CD4-positive, alpha-beta T cell treated with Interleukin-2 at 100 ng/mL for 4 hours (primary cell): Measurements from ENCODE around the gene EIF4E1B.

Experiments used
- DNase-seq: peaks from one replicate; pipeline ENCODE4 v3.0.0-alpha.2; 2020; ENCODE audit warnings: low spot score

The EIF4E1B gene

DNA sequence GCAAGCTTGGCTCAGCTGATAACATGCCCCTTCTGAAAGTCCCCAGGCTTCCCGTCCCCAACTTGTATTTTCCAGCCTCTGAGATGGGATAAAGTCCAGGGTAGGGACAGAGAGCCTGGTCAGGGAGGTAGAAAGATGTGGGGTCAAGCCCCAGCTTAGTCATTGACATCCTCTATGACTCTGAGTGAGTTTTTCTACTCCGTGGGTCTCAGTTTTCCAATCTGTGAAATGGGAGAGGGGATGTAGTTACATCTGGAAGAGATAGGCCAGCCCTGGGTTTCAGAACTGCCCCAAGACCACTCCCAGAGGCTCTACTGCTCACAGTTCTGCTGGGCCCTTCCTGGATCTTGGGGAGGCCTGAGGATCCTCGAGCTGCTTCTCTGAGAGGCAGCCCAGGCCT lies 23.6 kb upstream of the EIF4E1B start:
- DNase-seq, result no peak

DNA sequence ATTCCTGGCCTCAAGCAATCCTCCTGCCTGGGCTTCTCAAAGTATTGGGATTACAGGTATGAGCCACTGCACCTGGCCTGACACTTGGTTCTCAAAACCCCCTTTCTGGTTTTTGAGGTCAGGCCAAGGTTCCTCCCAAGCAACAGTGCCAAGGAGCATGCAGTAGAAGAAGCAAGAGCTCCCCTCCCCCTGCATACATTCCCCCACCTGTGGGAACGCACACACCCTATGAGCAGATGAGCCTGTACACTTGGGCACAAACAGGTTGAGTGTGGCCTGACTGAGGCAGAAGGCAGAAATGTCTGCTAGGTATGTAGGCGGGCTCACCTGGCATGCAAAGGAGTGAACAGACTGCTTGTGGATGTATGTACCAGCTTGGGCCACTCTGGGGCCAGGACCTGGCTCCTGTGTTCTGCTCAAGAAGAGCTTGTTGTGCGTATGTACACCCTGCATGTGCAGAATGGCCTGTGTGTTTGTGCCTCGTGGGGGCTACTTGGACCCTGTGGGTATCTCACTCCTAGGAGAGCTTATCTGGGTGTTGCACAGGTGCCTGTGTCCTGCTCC lies 22.3 kb upstream of the EIF4E1B start:
- DNase-seq, result no peak

DNA sequence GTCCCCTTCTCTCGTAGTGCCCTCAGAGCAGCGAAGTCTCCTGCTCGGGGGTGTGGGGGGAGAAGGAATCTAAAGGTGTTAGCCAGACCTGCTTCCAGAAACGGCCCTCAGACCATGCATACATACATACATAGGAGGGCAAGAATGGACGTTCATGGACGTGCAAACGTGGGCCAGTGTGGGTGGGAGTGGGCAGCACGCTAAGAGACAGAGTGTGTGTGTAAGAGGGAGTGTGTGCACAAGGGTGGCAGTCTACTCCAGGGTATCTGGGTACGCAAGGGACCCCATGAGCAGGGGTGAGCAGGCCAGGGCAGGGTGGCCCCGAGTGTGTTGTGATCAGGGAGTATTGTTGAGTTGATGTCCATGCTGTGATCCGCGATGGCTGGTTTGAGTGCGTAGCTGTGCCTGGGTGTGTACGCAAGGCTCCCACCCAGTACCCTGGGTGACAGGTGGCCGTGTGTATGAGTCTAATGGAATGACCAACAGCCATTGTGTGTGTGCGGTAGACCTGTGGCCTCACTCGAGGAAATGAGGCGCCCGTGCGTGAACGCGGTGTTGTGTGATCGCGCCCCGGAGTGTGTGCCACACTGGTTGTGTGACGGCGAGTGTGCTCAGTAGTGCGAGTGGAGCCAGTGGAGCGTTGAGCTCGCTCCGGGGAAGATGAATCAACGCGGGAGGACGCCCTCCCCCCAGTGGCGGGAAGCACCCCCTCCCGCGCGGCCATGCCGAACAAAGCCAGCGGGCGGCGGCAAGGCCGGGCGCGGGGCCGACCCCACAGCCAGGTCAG lies 21.3 kb upstream of the EIF4E1B start:
- DNase-seq, result peak; percentile 10

DNA sequence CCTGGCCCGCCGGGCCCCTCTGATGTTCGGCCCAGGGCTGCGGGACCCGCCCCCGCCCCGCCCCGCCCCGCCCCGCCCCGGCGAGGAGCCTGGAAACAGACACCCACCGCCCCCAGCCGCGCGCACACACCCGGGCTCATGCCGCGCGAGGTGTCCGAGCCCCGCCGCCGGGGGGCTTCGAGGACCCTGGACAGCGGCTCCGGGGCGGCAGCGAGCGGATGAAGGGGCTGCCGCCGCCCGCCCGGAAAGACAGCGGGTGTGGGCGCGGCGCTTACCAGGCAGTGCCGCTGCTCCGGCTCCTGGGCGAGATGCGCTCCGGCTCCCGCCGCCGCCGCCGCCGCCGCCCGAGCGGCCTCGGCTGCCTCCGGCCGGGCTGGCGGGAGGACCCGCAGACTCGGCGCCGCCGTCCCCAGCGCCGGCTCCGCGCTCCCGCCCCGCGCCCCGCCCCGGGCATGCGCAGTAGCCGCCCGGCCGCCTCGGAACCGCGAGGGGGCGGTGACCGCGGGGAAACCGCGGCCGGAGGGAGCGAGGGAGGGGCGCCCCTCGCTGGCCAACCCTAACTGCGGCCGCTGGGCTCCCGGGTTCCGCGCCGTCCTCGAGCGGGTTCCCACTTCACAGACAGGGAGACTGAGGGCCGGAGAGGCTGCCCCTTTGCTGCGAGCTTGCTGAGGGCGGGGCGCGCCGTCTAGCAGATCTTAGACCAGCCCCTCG lies 20.6 kb upstream of the EIF4E1B start, which contains the start of gene GPRIN1:
Gene GPRIN1, minus strand, starts transcription at position 433 of the 711 bp plus-strand sequence. CDS start 10,322 bp downstream, outside the sequence.
- DNase-seq, result peak; percentile 39

DNA sequence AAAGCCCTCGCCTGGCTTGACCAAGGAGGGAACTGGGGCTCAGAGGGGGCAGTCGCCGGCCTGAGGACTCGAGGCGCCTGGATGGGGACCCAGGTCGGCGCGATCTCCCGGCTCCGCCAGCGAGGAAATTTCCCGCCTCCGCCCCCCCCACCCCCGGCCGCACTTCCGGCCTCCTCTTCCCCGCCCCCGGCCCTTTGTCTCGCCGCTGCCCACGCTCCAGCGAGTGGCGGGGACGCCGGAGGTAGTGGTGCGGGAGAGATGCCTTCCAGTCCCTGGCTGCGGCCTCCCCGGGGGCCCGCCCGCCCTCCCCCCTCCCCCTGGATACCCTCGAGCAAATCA lies 20.1 kb upstream of the EIF4E1B start:
- no peak for DNase-seq

DNA sequence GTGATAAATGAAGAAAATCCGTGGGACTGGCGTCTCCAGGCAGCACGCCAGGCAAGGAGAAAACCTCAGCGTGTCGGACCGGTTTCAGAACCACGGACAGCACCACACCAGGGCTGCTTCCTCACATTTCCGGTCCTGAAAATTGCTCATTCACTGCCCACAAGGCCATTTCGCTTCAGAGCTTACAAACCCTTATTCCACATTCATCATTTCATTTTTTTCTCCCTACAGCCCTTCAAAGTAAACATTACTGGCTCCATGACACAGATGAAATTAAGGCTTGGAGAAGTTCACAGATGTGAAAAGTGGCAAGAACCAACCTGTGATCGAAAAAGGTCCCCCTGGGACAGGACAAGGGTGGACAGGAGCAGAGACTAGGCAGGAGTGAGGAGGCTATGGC lies 19.0 kb upstream of the EIF4E1B start:
- peak; percentile 46 for DNase-seq

DNA sequence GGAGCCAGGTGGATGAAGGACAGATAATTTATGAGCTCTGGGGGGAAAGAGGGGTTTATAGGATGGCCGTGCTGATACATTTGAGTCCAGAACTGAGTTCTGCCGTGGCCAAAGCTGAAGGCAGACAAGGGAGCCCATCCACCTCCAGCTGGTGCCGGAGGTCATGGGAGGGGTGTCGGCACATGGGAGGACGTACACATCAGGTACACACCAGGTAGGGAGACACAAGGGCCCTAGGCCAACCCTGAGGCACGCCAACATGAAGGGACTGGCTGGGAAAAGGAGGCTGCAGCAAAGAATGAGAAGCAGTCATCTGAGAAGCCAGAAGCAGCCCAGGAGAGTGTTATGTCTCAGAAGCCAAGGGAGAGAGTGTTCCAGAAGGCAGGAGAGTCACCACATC lies 18.5 kb upstream of the EIF4E1B start:
- no peak for DNase-seq

DNA sequence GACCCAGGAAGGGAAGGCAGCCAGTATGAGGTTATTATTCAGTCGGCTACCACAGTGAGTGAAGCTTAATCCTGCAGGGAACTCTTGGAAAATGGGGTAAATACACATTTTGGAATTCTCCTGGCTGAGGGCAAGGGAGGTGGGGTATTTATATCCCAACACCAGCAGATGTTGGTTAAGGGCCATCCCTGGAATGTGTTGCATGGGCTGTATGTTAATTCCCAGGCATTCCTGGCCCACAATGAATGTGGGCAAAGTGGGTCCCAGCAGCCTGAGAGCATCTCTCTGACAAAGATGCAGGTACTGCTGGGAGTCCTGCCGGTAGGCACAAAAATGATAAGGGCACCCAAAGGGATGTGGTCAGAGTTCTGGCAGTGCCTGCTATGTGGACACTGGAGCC lies 17.6 kb upstream of the EIF4E1B start:
- no peak for DNase-seq

DNA sequence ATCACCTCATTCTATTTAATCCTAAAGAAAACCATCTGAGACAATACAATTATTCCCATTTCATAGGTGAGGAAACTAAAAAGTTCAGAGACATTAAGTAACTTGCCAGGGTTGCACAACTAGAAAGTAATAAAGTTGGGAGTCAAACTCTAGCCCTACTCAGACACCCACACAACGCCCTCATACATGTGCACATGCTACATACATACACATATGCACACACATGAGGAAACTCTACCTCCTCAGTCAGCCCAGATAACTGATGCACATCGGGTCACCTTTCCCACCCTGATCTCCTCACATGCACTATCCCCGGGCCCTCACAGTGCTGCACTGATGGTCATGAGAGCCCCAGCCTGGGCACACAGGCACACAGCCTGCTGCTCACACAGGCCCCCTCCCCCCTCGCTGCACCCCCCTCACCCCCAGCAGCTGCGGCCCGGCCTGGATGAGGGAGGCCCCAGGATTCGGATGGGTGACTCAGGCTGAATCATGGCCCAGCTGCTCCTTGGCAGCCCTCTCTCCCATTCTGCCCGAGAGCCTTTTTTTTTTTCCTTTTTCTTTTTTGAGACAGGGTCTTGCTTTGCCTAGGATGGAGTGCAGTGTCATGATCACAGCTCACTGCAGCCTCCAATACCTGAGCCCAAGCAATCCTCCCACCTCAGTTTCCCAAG lies 15.5 kb upstream of the EIF4E1B start:
- DNase-seq, result no peak

DNA sequence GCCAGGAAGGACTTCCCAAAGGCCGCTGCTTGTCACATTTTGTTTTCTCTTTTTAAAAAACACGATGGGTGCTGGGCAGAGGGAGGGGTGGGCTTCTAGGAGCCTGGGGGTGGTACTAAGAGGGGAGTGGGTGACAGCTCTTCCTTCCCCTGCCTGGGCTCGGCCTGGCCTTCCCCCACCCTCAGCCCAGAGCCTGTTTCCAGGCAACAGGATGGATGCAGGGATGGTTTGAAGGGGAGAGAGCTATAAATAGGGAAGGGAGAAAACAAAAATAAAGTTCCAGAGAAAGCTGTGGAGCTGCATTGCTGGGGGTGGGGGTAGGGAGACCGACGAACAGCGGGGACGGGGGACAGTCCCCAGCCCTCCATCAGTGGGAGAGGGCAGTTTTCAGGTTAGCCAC lies 14.0 kb upstream of the EIF4E1B start:
- DNase-seq, result no peak

DNA sequence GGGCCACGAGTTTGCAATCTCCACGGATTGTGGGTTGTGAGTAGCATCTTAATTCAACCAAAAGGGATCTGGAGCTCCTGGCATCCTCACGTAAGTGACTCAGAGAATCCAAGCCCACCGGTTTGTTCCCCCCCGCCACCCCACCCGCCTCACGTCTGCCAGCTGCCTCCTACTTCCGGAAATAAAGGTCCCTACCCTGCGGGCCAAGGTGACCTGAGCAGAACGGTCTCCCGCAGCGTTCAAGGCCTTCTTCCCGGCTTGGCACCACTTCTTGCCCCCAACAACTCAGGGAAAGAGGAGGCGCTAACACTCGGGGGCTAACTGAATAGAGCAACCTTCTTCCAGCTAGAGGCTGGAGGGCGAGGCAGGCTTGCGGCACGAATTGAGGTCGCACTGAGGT lies 11.7 kb upstream of the EIF4E1B start:
- no peak for DNase-seq

DNA sequence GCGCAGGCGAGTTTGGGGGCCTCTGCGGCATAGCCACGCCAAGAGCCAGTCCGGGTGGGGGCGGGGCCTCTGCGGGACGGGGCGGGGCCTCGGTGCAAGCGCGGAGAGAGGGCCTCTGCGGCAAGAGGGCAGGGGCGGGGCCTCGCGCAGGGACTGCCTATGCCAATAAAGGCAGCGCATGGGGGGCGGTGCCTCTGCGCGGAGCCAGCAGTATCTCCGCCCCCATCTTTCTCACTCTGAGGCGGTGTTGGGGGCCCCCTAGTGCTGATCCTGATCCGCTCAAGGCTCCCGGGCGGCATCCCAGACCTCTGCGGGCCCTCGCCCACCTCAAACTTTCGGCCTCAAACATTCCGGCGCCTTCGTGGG lies 11.3 kb upstream of the EIF4E1B start:
- peak; percentile 74 for DNase-seq

DNA sequence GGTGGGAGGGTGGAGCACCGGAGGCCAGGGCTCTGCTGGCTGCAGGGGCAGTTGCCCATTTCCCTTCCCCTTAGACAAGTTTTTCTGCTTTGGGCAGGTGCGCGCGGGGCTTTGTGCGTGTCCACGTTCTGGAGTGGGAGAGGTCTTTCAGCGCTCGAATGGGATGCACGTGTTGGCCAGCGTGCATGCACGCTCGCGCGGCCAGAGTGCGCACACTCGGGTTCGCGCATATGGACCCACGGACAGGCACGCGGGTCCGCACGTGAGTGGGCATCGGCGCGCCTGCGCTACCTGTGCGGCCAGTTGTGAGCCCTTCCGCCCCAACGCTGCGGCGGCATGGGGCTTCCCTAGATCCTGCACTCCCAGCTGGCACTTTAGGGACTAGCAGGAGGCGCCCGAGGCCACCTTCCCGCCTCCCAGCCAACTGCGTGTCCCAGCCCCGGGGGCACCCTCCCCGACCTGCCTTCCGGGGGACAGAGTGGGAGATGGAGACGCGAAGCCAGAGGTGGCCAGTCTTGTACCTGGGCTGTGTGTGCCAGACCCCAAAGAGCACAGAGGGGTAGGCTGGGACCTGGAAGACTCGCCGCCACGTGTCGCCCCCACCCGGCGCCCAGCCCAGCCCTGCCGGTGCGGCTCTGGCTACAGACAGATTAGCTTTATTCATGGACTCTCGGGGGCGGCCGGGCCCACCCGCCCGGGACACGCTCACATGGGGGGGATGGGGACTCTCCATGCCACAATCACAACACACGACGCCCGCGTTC lies 10.7 kb upstream of the EIF4E1B start:
- DNase-seq, result no peak

DNA sequence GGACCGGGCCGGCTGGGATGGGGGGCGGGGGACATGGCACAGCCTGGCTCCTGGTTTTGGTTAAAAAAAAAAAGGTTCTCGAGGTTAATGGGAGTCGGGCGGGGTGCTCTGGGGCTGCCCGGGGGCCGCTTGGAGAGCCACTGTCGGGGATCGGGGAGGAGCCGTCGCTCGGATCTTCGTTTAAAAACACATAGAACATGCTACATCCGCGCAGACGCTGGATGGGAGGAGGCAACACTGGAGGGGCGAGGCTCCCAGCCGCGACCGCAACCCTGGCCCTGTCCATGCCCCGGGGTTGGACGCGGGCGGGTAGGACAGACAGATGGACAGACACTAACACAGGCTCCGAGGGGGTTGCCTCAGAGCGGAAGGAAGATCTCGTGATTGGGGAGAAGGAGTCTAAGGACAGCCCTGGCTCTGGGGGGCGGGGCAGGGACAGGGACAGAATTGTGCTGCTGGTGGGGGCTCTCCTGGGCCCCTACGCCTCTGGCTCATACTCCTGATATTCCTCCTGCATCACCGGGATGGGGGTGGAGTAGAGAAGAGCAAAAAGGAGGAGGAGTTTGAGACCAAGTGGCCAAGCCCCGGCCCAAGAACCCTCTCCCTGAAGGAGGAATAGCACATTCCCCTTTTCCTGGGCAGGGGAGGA lies 10.0 kb upstream of the EIF4E1B start:
- DNase-seq, result no peak

DNA sequence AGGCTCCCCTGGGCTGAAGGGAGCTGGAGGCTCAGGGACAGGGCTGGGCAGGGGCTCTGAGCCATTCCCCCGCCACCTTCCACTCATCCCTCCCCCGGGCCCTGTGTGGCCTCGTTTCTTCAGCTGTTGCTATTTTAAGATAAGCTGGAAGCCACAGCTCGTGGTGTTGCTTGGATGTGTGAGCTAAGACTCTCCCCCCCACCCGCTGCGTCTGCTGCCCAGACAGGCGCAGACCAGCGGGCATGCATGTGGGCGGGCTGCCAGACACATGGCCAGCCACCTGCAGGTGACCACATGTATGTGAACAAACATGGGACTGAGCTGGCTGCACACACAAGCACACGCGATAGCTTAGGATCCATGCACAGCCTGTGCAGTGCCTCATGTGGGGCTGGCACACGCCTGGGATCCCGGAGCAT lies 8.8 kb upstream of the EIF4E1B start:
- DNase-seq, result no peak

DNA sequence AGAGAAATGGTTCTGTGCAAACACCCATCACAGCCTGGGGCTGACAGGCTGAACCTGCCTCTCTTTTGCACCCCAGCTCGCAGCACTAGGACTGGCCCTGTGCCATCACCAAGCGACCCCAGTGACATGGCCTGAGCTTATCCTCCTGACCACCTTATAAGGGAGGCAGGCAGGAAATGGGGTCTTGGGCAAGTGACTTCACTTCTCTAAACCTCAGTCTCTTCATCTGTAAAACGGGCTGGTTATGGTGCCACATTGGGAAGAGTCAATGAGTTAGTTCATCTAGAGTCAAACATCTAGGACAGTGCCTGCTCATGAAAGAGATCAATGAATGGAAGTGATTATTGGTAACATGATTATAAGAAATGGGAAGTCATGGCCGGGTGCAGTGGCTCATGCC lies 6.3 kb upstream of the EIF4E1B start:
- no peak for DNase-seq

DNA sequence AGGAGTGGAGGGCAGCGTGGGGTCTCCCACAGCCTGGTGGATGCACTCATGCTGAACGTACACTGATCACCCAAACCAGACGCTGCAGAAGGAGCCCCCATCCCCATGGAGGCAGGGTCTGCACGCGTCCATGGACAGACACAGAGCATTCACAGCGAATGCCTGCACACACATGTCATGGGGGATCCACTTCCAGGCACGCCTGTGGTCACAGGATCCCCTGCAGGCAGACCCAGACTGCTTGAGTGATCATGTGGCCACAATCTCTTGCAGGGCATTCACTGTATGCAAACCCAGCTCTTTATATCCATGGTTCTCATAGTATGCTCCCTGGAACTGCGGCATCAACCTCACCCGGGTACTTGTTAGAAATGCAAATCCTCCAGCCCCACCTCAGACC lies 5.5 kb upstream of the EIF4E1B start:
- DNase-seq, result no peak

DNA sequence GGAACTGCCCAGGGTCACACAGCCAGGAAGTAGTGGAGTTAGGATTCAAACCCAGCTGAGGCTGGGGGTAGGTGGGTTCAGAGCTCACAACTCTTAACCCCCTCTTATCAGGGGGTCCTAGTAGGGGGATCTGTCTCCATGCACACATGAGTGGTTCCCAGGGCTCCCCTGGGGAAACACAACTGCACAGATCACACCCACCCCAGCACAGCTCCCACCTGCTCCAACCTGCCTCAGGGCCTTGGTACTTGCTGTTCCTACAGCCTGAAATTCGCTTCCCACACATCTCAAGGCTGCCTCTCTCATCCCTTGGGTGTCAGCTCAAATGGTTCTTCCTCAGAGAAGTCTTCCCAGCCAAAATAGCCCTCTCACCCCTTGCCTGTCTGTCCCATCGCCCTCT lies 5.0 kb upstream of the EIF4E1B start:
- no peak for DNase-seq

DNA sequence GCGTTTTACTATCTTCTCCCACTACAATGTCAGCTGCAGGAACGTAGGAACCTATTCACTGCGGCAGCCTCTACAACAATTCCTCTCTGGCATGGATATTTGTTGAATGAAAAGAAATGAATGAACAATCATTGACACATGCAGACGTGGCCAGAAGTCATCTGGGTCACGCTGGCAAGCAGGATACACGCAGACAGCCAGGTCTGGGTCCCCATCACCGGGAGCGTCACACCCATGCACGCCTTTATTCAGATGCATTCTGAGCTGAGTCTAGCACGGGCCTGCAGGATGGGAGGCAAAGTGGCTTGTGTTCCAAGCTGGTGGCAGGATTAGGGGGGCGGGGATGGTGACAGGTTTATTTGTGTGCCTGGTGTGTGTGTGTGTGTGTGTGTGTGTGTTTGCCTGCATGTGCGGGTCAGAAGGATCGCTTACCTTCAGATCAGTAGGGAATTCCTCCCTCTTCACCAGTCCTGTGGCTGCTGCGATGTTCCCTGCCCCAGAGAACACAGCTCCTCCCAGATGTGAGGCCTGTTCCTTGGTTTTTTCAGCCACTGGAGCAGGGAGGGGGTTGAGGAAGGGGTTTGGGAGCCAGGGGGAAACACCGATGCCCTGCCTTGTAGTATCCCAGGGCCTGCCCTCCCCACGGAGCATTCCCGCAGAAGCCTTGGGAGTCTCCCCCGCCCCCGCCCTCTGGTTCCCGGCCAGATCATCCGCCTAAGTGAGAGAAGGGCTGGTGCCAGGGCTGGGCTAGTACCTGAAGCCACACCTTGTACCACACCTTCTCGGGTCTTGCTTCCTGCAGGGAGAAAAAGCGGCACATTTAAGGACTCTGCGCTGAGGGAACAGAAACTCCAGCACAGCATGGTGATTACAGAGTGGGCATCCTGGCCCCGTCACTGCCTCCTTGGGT lies 4.3 kb upstream of the EIF4E1B start:
- DNase-seq, result no peak

DNA sequence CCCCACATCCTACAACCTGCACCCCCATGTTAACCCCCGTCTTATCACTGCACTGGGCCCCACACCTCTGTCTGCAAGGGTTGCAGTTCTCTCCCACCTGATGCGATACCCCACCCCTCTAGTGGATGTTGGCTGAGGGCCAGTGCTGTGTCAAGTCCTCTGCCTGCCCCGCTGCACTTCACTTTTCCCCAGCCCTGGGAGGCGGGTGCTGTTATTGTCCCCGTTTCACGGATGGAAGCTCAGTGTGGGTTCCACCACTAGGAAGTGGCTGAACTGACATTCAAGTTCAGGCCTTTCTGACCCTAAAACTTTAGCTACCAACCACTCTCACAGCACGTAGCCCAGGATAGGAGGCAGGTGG lies 3.6 kb upstream of the EIF4E1B start:
- no peak for DNase-seq

DNA sequence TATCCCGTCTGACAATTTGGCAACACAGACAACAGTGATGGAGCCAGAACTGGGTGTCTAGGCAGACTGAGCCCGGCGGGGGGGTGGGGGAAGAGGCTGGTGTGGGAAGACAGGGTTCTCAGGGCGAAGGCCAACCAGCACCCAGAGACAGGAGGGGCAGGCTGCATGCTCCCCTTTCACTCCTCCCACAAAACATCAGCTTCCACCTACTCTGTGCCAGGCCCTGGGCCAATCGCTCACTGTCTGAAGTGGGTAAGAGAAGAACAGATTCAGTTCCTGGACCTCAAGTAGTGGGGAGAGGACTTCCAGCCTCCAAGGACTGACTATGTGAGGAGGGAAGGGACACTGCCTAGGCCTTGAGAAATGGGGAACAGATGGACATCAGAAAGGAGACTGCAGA lies 2.9 kb upstream of the EIF4E1B start:
- no peak for DNase-seq
